GM12801 (cell line): ENCODE measurements around the gene PLCB3.

ENCODE experiments used
- CTCF ChIP-seq: IDR thresholded peaks from one replicate; pipeline ENCODE4 v1.5.1; 2011; ENCODE audit warnings: control low read depth; ENCODE audit not compliant: insufficient read length; ENCODE audit errors: extremely low read depth

Gene PLCB3

GRCh38 chr11:64255135-64256128, 4.1 kb downstream of the PLCB3 start:
- no peak for TF ChIP-seq CTCF

- no peak for TF ChIP-seq CTCF
These were observed 5.0 kb downstream of the PLCB3 start for GRCh38 chr11:64256300-64256699.

GRCh38 chr11:64258356-64258755, 7.0 kb downstream of the PLCB3 start:
- no peak for TF ChIP-seq CTCF

- TF ChIP-seq CTCF, result no peak
These were observed 7.7 kb downstream of the PLCB3 start for GRCh38 chr11:64258946-64259532.

- TF ChIP-seq CTCF, result no peak
These were observed 8.3 kb downstream of the PLCB3 start for GRCh38 chr11:64259533-64260067.

- no peak for TF ChIP-seq CTCF
These were observed 8.9 kb downstream of the PLCB3 start for GRCh38 chr11:64260147-64260708.

GRCh38 chr11:64261556-64262080, 10.3 kb downstream of the PLCB3 start:
- TF ChIP-seq CTCF, result no peak
